HepG2 (cell line): ENCODE data around the gene CLDN20. TPM values are rescaled to one million over a fixed set of nuclear protein-coding genes. Genes with fewer than 3 reads are reported as not detected.
A peak's percentile ranks its signal among the peaks of the same experiment; 100 is the strongest.

Experiments used
- HES4 ChIP-seq: sonication (generic); formaldehyde crosslinking; IDR thresholded peaks from 2 replicates; pipeline ENCODE4 v1.9.0; 2021; ENCODE audit warnings: mild to moderate bottlenecking, missing genetic modification reagents, borderline replicate concordance
- PHF5A ChIP-seq: IDR thresholded peaks from one replicate; pipeline ENCODE4 v1.6.1; 2018; ENCODE audit warnings: low read depth, missing genetic modification reagents; ENCODE audit not compliant: unreplicated experiment
- PITX1 ChIP-seq: sonication (generic); formaldehyde crosslinking; IDR thresholded peaks from 2 replicates; pipeline ENCODE4 v1.5.1; 2020; ENCODE audit warnings: mild to moderate bottlenecking, missing genetic modification reagents
- ZNF256 ChIP-seq: sonication (generic); formaldehyde crosslinking; conservative IDR thresholded peaks from 2 replicates; pipeline ENCODE4 v1.4.0; 2020; ENCODE audit warnings: missing genetic modification reagents
- ZNF530 ChIP-seq: sonication (generic); formaldehyde crosslinking; IDR thresholded peaks from 2 replicates; pipeline ENCODE4 v1.5.0; 2020; ENCODE audit warnings: low read depth, mild to moderate bottlenecking, missing genetic modification reagents
- ZNF564 ChIP-seq: sonication (generic); formaldehyde crosslinking; IDR thresholded peaks from 2 replicates; pipeline ENCODE4 v1.8.1; 2023; ENCODE audit warnings: mild to moderate bottlenecking, missing genetic modification reagents
- polyA plus RNA-seq, 8 experiments: library from polyadenylated mRNA; depleted of rRNA in 3 of 8; stranded (reverse) in 7 of 8; unstranded in 1 of 8; fragments of >200 nt; fragmentation: Illumina TruSeq in 4 of 8; extraction: Trizol in 4 of 8; gene quantifications; 2 replicates each; pipeline versions ENCODE4 v1.2.1 to v1.2.3, GENCODE V29; 2011 to 2016; ENCODE audit warnings: low read depth in 4 of 8, missing spikeins in 1 of 8, mixed read lengths in 1 of 8; ENCODE audit not compliant: insufficient read depth in 1 of 8
- total RNA-seq, 5 experiments: library from RNA; depleted of rRNA; stranded (reverse); fragments of >200 nt; fragmentation: Illumina TruSeq; extraction: Trizol; gene quantifications; 2 replicates each; pipeline ENCODE4 v1.2.3, GENCODE V29; 2016; ENCODE audit warnings: low read depth in 1 of 5
- TF ChIP-seq, protein P1 (sequence below): sonication (generic); formaldehyde crosslinking; IDR thresholded peaks from 2 replicates; pipeline ENCODE4 v1.4.0; 2020; ENCODE audit warnings: missing genetic modification reagents, borderline replicate concordance
- TF ChIP-seq, protein P2 (sequence below): sonication (generic); formaldehyde crosslinking; IDR thresholded peaks from 2 replicates; pipeline ENCODE4 v1.5.0; 2020; ENCODE audit warnings: mild to moderate bottlenecking, missing genetic modification reagents
- TF ChIP-seq, protein P3 (sequence below): IDR thresholded peaks from 2 replicates; pipeline ENCODE4 v1.6.1; 2016; ENCODE audit warnings: missing compliant biosample characterization, missing genetic modification reagents, borderline replicate concordance
- TF ChIP-seq, protein P4 (sequence below): sonication (generic); formaldehyde crosslinking; IDR thresholded peaks from 2 replicates; pipeline ENCODE4 v1.4.0; 2020; ENCODE audit warnings: missing genetic modification reagents
- TF ChIP-seq, protein P5 (sequence below): sonication (generic); formaldehyde crosslinking; IDR thresholded peaks from 2 replicates; pipeline ENCODE4 v1.4.0; 2020; ENCODE audit warnings: missing genetic modification reagents
- TF ChIP-seq, protein P6 (sequence below): sonication (generic); formaldehyde crosslinking; IDR thresholded peaks from 2 replicates; pipeline ENCODE4 v1.4.0; 2020; ENCODE audit warnings: mild to moderate bottlenecking, missing genetic modification reagents

The CLDN20 gene
- total and polyA plus RNA-seq, 2 of the 13 experiments (the other 11 are each of a cell fraction or from before 2014, with no cell fraction given): not detected

DNA sequence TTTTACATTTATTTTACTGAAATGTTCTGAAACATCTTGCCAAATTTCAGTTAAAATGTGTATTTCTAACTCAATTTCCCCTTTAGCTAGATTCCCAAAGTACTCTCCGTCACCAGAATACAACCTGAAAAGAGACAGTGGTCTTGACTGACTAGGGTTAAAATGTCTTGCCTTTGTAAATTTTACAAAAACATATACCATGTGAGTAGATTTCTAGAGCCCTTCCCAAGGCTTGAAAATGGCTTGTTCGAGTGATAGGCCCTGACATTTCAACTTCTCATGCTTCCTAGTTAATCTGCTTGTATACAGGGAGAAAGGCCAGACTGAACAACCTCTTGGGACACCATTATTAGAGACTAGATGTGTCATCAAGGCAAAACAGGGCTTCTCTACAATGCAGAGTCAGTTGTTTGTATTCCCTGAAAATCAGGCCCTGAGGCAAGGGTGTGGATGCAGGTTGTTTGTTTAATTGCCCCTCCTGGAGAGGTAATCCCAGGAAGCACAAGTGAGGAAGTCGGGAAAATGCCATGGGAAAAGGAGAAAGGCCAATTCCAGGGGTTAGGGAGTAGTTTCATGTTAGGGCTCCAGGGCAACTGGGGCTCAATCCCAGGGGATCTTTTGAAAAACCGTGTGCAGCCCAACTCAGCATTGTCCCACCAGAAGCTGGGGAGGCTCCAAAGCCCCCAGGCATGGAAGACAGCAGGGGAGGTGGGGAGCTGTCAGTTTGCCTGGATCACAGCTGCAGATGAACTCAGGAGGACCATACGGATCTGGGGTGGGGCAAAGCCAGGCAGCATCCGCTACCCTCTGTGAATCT lies 62.1 kb downstream of the CLDN20 start (continued):
- TF ChIP-seq, protein P1, sequence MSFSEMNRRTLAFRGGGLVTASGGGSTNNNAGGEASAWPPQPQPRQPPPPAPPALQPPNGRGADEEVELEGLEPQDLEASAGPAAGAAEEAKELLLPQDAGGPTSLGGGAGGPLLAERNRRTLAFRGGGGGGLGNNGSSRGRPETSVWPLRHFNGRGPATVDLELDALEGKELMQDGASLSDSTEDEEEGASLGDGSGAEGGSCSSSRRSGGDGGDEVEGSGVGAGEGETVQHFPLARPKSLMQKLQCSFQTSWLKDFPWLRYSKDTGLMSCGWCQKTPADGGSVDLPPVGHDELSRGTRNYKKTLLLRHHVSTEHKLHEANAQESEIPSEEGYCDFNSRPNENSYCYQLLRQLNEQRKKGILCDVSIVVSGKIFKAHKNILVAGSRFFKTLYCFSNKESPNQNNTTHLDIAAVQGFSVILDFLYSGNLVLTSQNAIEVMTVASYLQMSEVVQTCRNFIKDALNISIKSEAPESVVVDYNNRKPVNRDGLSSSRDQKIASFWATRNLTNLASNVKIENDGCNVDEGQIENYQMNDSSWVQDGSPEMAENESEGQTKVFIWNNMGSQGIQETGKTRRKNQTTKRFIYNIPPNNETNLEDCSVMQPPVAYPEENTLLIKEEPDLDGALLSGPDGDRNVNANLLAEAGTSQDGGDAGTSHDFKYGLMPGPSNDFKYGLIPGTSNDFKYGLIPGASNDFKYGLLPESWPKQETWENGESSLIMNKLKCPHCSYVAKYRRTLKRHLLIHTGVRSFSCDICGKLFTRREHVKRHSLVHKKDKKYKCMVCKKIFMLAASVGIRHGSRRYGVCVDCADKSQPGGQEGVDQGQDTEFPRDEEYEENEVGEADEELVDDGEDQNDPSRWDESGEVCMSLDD: no peak
- TF ChIP-seq HES4 (CRISPR knock-in tag) (no peak), ZNF564 (CRISPR knock-in tag) (peak; percentile 86), ZNF530 (CRISPR knock-in tag) (no peak), PHF5A (CRISPR knock-in tag) (no peak), PITX1 (peak; percentile 45; the same call in 1 of the 2 replicates), ZNF256 (CRISPR knock-in tag) (no peak)
- TF ChIP-seq, protein P2, sequence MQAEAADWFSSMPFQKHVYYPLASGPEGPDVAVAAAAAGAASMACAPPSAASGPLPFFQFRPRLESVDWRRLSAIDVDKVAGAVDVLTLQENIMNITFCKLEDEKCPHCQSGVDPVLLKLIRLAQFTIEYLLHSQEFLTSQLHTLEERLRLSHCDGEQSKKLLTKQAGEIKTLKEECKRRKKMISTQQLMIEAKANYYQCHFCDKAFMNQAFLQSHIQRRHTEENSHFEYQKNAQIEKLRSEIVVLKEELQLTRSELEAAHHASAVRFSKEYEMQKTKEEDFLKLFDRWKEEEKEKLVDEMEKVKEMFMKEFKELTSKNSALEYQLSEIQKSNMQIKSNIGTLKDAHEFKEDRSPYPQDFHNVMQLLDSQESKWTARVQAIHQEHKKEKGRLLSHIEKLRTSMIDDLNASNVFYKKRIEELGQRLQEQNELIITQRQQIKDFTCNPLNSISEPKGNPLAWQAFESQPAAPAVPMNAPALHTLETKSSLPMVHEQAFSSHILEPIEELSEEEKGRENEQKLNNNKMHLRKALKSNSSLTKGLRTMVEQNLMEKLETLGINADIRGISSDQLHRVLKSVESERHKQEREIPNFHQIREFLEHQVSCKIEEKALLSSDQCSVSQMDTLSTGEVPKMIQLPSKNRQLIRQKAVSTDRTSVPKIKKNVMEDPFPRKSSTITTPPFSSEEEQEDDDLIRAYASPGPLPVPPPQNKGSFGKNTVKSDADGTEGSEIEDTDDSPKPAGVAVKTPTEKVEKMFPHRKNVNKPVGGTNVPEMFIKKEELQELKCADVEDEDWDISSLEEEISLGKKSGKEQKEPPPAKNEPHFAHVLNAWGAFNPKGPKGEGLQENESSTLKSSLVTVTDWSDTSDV (CRISPR knock-in tag): no peak
- TF ChIP-seq, protein P3, sequence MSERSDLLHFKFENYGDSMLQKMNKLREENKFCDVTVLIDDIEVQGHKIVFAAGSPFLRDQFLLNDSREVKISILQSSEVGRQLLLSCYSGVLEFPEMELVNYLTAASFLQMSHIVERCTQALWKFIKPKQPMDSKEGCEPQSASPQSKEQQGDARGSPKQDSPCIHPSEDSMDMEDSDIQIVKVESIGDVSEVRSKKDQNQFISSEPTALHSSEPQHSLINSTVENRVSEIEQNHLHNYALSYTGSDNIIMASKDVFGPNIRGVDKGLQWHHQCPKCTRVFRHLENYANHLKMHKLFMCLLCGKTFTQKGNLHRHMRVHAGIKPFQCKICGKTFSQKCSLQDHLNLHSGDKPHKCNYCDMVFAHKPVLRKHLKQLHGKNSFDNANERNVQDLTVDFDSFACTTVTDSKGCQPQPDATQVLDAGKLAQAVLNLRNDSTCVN (CRISPR knock-in tag): no peak
- TF ChIP-seq, protein P4, sequence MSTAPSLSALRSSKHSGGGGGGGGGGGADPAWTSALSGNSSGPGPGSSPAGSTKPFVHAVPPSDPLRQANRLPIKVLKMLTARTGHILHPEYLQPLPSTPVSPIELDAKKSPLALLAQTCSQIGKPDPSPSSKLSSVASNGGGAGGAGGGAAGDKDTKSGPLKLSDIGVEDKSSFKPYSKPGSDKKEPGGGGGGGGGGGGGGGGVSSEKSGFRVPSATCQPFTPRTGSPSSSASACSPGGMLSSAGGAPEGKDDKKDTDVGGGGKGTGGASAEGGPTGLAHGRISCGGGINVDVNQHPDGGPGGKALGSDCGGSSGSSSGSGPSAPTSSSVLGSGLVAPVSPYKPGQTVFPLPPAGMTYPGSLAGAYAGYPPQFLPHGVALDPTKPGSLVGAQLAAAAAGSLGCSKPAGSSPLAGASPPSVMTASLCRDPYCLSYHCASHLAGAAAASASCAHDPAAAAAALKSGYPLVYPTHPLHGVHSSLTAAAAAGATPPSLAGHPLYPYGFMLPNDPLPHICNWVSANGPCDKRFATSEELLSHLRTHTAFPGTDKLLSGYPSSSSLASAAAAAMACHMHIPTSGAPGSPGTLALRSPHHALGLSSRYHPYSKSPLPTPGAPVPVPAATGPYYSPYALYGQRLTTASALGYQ (CRISPR knock-in tag): no peak
- TF ChIP-seq, protein P5, sequence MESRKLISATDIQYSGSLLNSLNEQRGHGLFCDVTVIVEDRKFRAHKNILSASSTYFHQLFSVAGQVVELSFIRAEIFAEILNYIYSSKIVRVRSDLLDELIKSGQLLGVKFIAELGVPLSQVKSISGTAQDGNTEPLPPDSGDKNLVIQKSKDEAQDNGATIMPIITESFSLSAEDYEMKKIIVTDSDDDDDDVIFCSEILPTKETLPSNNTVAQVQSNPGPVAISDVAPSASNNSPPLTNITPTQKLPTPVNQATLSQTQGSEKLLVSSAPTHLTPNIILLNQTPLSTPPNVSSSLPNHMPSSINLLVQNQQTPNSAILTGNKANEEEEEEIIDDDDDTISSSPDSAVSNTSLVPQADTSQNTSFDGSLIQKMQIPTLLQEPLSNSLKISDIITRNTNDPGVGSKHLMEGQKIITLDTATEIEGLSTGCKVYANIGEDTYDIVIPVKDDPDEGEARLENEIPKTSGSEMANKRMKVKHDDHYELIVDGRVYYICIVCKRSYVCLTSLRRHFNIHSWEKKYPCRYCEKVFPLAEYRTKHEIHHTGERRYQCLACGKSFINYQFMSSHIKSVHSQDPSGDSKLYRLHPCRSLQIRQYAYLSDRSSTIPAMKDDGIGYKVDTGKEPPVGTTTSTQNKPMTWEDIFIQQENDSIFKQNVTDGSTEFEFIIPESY (CRISPR knock-in tag): no peak
- TF ChIP-seq, protein P6, sequence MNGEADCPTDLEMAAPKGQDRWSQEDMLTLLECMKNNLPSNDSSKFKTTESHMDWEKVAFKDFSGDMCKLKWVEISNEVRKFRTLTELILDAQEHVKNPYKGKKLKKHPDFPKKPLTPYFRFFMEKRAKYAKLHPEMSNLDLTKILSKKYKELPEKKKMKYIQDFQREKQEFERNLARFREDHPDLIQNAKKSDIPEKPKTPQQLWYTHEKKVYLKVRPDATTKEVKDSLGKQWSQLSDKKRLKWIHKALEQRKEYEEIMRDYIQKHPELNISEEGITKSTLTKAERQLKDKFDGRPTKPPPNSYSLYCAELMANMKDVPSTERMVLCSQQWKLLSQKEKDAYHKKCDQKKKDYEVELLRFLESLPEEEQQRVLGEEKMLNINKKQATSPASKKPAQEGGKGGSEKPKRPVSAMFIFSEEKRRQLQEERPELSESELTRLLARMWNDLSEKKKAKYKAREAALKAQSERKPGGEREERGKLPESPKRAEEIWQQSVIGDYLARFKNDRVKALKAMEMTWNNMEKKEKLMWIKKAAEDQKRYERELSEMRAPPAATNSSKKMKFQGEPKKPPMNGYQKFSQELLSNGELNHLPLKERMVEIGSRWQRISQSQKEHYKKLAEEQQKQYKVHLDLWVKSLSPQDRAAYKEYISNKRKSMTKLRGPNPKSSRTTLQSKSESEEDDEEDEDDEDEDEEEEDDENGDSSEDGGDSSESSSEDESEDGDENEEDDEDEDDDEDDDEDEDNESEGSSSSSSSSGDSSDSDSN (CRISPR knock-in tag): 0 out of 2 replicates have a peak, but pooled peaks have one; percentile 33
